A549 (cell line): ENCODE measurements around the gene GRIK5. TPM values are rescaled to one million over a fixed set of nuclear protein-coding genes. Genes with fewer than 3 reads are reported as not detected.

Experiments used
- ATAC-seq, 2 experiments: fragments of 200-7000 bp in 1 of 2; fragments of >200 bp in 1 of 2; cut with Nextera tagmentation in 1 of 2; cut with Tn5 transposase in 1 of 2; 3 replicates each; pipeline versions ENCODE4 v1.8.0 to v1.9.1; 2018 to 2020; ENCODE audit warnings: mild to moderate bottlenecking in 1 of 2, moderate library complexity in 1 of 2
- CTCF ChIA-PET: fragments of 300-600 bp; sonication (Branson Sonifier 250); formaldehyde crosslinking; extraction: SDS; loops from one replicate; lab custom pipeline; 2021; ENCODE audit warnings: antibody characterized with exemption, inconsistent platforms; lab: Yijun Ruan, JAX
- POLR2A ChIA-PET: fragments of 350-600 bp; formaldehyde crosslinking; extraction: SDS; loops from one replicate; lab custom pipeline; 2021; ENCODE audit warnings: antibody characterized with exemption, inconsistent platforms; lab: Yijun Ruan, JAX
- DNase-seq, 2 experiments: peaks; one replicate each; pipeline versions ENCODE4 v3.0.0 to v3.0.0-alpha.2; 2011 to 2016; ENCODE audit warnings: low read depth in 1 of 2, low spot score in 1 of 2
- FAIRE-seq: peaks from 2 replicates; lab custom pipeline; 2011; peaks lifted over from hg19 to GRCh38; lab: Jason Lieb, UNC
- H3K27ac ChIP-seq, 2 experiments: fragments of >200 bp; sonication (Bioruptor Twin); formaldehyde crosslinking; 3 replicates each; pipeline ENCODE4 v1.5.1; 2016 to 2017
- H3K4me1 ChIP-seq: fragments of >200 bp; sonication (Bioruptor Twin); formaldehyde crosslinking; 3 replicates; pipeline ENCODE4 v1.6.1; 2016
- H3K4me2 ChIP-seq: fragments of >200 bp; sonication (Bioruptor Twin); formaldehyde crosslinking; 3 replicates; pipeline ENCODE4 v1.6.1; 2016
- H3K4me3 ChIP-seq: fragments of >200 bp; sonication (Bioruptor Twin); formaldehyde crosslinking; 3 replicates; pipeline ENCODE4 v1.5.1; 2016
- H3K9me3 ChIP-seq: fragments of >200 bp; sonication (Bioruptor Twin); formaldehyde crosslinking; 3 replicates; pipeline ENCODE4 v1.6.1; 2016
- CBX2 ChIP-seq: fragments of 200-600 bp; sonication (generic); IDR thresholded peaks from 2 replicates; pipeline ENCODE4 v1.6.1; 2016; ENCODE audit warnings: low read depth, mild to moderate bottlenecking, borderline replicate concordance
- HEYL ChIP-seq: fragments of 250-450 bp; sonication (Bioruptor Pico); IDR thresholded peaks from 2 replicates; pipeline ENCODE4 v1.8.0; 2021; ENCODE audit warnings: mild to moderate bottlenecking, moderate library complexity
- JUNB ChIP-seq: fragments of >200 bp; sonication (Bioruptor Twin); formaldehyde crosslinking; IDR thresholded peaks from 2 replicates; pipeline ENCODE4 v1.6.1; 2016
- KDM1A ChIP-seq: fragments of 200-600 bp; sonication (generic); IDR thresholded peaks from 2 replicates; pipeline ENCODE4 v1.6.1; 2016; ENCODE audit warnings: low read depth, mild to moderate bottlenecking
- MAFK ChIP-seq: fragments of 450-650 bp; IDR thresholded peaks from 2 replicates; pipeline ENCODE4 v1.6.1; 2014; ENCODE audit not compliant: partially characterized antibody
- MYC ChIP-seq: IDR thresholded peaks from 2 replicates; pipeline ENCODE4 v1.6.1; 2012; ENCODE audit warnings: mild to moderate bottlenecking, inconsistent platforms, low read length, improper control_type of control experiment, borderline replicate concordance
- NR3C1 ChIP-seq: fragments of >200 bp; sonication (Bioruptor Twin); formaldehyde crosslinking; IDR thresholded peaks from 3 replicates; pipeline ENCODE4 v1.6.1; 2017
- RARB ChIP-seq: fragments of 250-450 bp; sonication (Bioruptor Pico); IDR thresholded peaks from 2 replicates; pipeline ENCODE4 v1.8.0; 2021; ENCODE audit warnings: mild to moderate bottlenecking, moderate library complexity
- RCOR1 ChIP-seq: fragments of 150-350 bp; IDR thresholded peaks from 2 replicates; pipeline ENCODE4 v1.6.1; 2014; ENCODE audit warnings: antibody characterized with exemption, low read length, low read depth
- TP53 ChIP-seq: fragments of 250-450 bp; sonication (Bioruptor Pico); IDR thresholded peaks from 2 replicates; pipeline ENCODE4 v1.5.0; 2021; ENCODE audit warnings: mild to moderate bottlenecking, moderate library complexity
- ZFP36 ChIP-seq: fragments of 450-650 bp; IDR thresholded peaks from 2 replicates; pipeline ENCODE4 v1.6.1; 2014; ENCODE audit warnings: borderline replicate concordance; ENCODE audit not compliant: partially characterized antibody
- ZNF302 ChIP-seq: fragments of 250-450 bp; sonication (Bioruptor Pico); IDR thresholded peaks from 2 replicates; pipeline ENCODE4 v1.9.0; 2021; ENCODE audit warnings: inconsistent platforms, mild to moderate bottlenecking, moderate library complexity
- WGBS: methylation state at CpG from one replicate; pipeline ENCODE4 v1.1.6; 2017; ENCODE audit errors: missing lambda C conversion rate; 5-methylcytosine and 5-hydroxymethylcytosine counted together
- polyA plus RNA-seq, 4 experiments: library from polyadenylated mRNA; depleted of rRNA in 3 of 4; stranded (reverse); fragments of >200 nt; fragmentation: RNase III in 1 of 4; extraction: RNeasy Plus Mini Kit Qiagen cat#74134 plus additional on column Dnase treatment in 1 of 4; gene quantifications; 2 replicates in 3 of 4; 3 replicates in 1 of 4; pipeline ENCODE4 v1.2.3, GENCODE V29; 2011 to 2017

The GRIK5 gene
- polyA plus RNA-seq, 2 of the 4 experiments (the other 2 are of a cell fraction) = 0.22 to 0.54 TPM

GRCh38 chr19:42053037-42053935 lies 16.7 kb downstream of the GRIK5 start:
- DNase-seq (no peak), FAIRE-seq (peak; percentile 51), ATAC-seq (no peak)
- no peak for TF ChIP-seq NR3C1
- peak; percentile 65 for TF ChIP-seq ZFP36
- no peak for TF ChIP-seq HEYL (CRISPR knock-in tag)
- TF ChIP-seq MYC = no peak
- 64% methylated on average over 12 of the region's 17 CpGs for WGBS
- ChIA-PET POLR2A (interaction anchor here (1.7 kb wide), 1 partner anchor 23 kb away, joined by 3 read pairs; the partner anchor contains the start of gene ZNF574), CTCF (interaction anchor here (1.0 to 21.9 kb wide), 13 partner anchors 9 to 116 kb away, joined by 3 to 324 read pairs (median 6); no protein-coding TSS in a partner anchor)
- Histone ChIP-seq H3K4me1 (peaks cover 14% of the 10 kb centered on the region; the same call in 1 of the 3 replicates), H3K4me2 (no peak overlapping the region), H3K9me3 (no peaks in the 10 kb centered on the region), H3K27ac (no peak overlapping the region), H3K4me3 (no peak overlapping the region)

DNA sequence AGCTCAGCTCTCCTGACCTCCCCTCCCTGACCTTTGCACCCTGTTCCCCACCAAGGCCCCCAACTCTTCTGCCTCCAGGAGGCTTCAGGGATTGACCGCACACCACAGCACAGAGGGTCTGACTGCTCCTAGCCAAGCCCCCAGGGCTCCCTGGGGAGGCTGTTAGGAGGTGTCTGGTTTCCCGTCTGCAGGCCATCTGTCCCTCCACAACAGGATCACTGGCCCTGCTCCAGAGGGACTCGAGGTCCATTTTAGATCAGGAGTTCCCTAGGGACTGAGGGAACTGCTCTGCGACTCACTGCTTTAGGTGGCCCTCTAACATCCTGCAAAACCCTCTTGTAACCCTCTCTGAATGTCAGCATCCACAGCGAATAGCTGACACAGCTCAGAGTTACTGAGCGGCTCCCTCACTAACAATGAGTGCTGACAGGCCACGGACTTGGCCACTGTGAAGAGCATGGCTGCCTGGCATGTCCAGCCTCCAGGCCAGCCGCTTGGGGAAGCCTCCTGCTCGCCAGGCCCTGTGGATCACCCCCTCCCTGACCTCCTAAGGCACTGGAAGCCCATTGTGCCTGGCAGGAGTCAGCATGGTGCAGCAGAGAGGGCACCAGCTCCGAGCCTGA lies 17.7 kb downstream of the GRIK5 start:
- no peak for FAIRE-seq
- no peak overlapping the region for H3K27ac ChIP-seq

DNA sequence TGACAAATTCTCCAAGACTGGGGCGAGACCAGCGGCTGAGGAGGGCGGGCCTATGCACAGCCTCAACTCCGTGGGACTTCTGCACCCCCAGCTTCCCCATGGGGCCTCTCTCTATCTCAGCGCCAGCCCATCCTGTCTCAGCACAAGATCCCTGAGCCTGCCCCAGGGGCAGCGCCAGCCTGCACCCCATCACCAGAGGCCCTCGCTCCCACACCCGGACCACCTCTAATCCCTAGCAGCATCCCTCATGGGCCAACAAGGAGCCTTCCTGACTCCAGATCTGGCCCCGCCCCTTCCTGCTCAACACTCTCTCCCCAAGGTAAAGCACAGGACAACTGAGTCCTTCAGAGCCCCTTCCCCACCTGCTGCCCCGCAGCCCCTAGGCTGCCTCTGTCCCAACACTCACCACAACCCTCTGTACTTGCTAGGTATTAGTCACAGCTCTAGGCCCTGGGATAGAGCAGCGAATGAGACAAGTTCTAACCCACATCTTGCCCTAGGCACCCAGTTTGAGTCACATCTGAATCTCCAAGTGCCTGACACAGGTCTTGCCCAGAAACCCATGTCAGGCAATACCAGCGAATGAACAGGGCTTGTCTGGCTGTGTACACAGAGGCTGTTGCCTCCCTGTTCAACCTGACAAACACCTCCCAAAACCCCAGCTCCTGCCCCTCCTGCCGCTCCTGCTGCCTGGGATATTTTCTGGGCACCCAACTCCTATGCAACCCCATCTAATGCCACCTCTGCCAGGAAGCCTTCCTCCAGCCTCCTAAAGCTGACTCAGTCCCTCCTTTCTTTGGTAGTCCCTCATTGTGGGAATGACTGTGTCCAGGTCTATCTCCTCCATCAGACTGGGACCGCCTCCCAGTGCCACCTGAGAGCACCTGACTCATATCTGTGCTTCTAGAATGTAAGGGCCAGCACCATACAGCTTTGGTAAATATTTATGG lies 18.6 kb downstream of the GRIK5 start:
- DNase-seq (no peak), FAIRE-seq (no peak)
- Histone ChIP-seq H3K4me1 (peaks cover 14% of the 10 kb centered on the region; the same call in 1 of the 3 replicates), H3K27ac (no peak overlapping the region), H3K4me3 (no peak overlapping the region), H3K9me3 (no peaks in the 10 kb centered on the region), H3K4me2 (no peak overlapping the region)
- WGBS = 85% methylated on average over 14 of the region's 14 CpGs
- CTCF ChIA-PET = interaction anchor here (0.6 to 21.9 kb wide), 14 partner anchors 7 to 216 kb away, joined by 3 to 324 read pairs (median 5); no protein-coding TSS in a partner anchor
- TF ChIP-seq KDM1A (no peak), RCOR1 (no peak), ZFP36 (peak; percentile 74)
- TF ChIP-seq, all 56 proteins: peak for 1
- POLR2A ChIA-PET = interaction anchor here (0.5 to 1.0 kb wide), 2 partner anchors 22 to 25 kb away, joined by 4 read pairs; partner anchors contain the start of gene ZNF574
- ATAC-seq = peak; percentile 6 to 21

More for the DNA sequence above, 17.7 kb downstream of the GRIK5 start:
- Histone ChIP-seq H3K4me1 (peaks cover 14% of the 10 kb centered on the region; the same call in 1 of the 3 replicates), H3K4me3 (no peak overlapping the region), H3K4me2 (no peak overlapping the region), H3K9me3 (no peaks in the 10 kb centered on the region)
- CTCF ChIA-PET = interaction anchor here (1.0 to 21.9 kb wide), 15 partner anchors 8 to 115 kb away, joined by 3 to 324 read pairs (median 5); no protein-coding TSS in a partner anchor
- POLR2A ChIA-PET = interaction anchor here (1.7 kb wide), 1 partner anchor 24 kb away, joined by 3 read pairs; the partner anchor contains the start of gene ZNF574
- peak; percentile 2 for TF ChIP-seq MAFK
- TF ChIP-seq ZNF302 = no peak
- WGBS = 68% methylated on average over 10 of the region's 10 CpGs
- DNase-seq = no peak
- peak; percentile 12 to 22; a peak in 5 of 6 replicates for ATAC-seq

DNA sequence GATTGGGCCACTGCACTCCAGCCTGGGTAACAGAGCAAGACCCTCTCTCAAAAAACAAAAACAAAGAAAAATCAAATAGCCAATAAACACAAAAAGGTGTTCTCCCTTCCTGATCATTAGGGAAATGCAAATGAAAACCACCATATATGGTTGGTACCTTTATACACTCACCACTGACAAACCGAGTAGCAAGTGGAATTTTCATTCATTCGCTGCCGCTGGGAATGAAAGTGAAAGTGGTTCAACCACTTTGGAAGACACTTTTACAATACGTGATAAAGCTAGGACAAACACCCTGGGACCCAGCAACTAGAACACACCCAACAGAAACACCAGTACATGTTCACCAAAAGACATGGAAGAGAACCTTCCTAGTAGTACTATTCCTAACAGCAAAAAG lies 21.0 kb downstream of the GRIK5 start:
- H3K27ac ChIP-seq = 0 out of 6 replicates have a peak overlapping the region, but pooled peaks of 1 of the 2 experiments have one; percentile 18
- no peak for TF ChIP-seq RARB
- TF ChIP-seq KDM1A = no peak
- no peak for TF ChIP-seq TP53 (CRISPR knock-in tag)
- no peak for TF ChIP-seq JUNB
- TF ChIP-seq CBX2 = no peak
- no peak for TF ChIP-seq NR3C1
- DNase-seq (no peak), ATAC-seq (no peak; a peak in 1 of 6 replicates), FAIRE-seq (no peak)
- ChIA-PET POLR2A (no interaction called here), CTCF (interaction anchor here (0.6 to 21.9 kb wide), 11 partner anchors 9 to 385 kb away, joined by 3 to 324 read pairs (median 4); partner anchors contain the start of genes POU2F2 and ZNF574)
- 30% methylated on average over 4 of the region's 4 CpGs for WGBS
- H3K4me2 ChIP-seq = peak overlapping the region; percentile 57
- peak overlapping the region; percentile 21 for H3K4me3 ChIP-seq
- H3K4me1 ChIP-seq = peaks cover 14% of the 10 kb centered on the region; the same call in 1 of the 3 replicates
- no peaks in the 10 kb centered on the region for H3K9me3 ChIP-seq
